ENCODE data around the gene ARFRP1. TPM values are rescaled to one million over a fixed set of nuclear protein-coding genes. Genes with fewer than 3 reads are reported as not detected.
A peak's percentile ranks its signal among the peaks of the same experiment; 100 is the strongest.

ARFRP1 gene
- total and polyA plus RNA-seq, 2 of the 13 experiments (the other 11 are each of a cell fraction or from before 2014, with no cell fraction given) = 32.0 to 51.1 TPM

DNA sequence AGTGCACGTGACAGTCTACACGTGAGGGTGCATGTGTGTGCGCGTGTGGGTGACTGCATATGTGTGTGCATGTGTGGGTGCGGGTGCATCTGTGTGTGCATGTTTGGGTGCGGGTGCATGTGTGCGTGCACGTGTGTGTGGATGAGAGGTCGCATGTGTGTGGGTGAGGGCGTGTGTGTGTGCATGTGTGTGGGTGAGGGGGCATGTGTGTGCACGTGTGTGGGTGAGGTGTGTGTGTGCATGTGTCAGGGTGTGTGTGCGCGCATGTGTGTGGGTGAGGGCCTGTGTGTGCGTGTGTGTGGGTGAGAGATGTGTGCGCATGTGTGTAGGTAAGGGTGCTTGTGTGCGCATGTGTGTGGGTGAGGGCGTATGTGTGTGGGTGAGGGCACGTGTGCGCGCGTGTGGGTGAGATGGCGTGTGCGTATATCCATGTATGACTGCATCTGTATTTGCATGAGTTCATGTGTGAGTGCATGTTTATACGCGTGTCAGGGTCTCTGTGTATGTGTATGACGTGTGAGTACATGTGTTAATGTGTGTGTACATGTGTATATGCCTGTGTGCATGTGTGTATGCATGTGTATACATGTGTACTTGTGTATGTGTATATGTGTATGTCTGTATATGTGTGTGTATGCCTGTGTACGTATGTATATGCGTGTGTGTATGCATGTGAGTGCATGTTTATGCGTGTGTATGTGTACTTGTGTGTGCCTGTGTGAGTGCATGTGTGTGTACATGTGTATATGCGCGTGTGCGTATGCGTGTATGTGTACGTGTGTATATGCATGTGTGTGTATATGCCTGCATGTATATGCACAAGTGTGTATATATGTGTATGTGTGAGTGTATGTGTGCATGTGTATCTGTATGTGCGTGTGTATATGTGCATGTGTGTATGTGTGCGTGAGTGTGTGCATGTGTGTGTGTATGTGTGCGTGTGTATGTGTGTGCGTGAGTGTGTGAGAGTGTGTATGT is 24.6 kb upstream of the ARFRP1 start (continued):
- TF ChIP-seq ZFX (CRISPR knock-in tag; IDR thresholded peaks at IDR 0.05; ENCODE audit: low read depth) (peak; percentile 24; the same call in 1 of the 2 replicates), NBN (conservative IDR thresholded peaks at IDR 0.05) (no peak), HHEX (CRISPR knock-in tag; IDR thresholded peaks at IDR 0.05) (no peak), ZNF138 (CRISPR knock-in tag; IDR thresholded peaks at IDR 0.05; ENCODE audit: low read depth) (no peak), LCORL (IDR thresholded peaks at IDR 0.05) (no peak), LCORL (CRISPR knock-in tag; IDR thresholded peaks at IDR 0.05) (no peak), SIX4 (CRISPR knock-in tag; IDR thresholded peaks at IDR 0.05) (no peak), ZNF121 (CRISPR knock-in tag; IDR thresholded peaks at IDR 0.05) (no peak), HDAC1 (CRISPR knock-in tag; IDR thresholded peaks at IDR 0.05) (no peak), FOXK2 (IDR thresholded peaks at IDR 0.05) (peak; percentile 27; the same call in 1 of the 2 replicates), TARDBP (CRISPR knock-in tag; IDR thresholded peaks at IDR 0.05) (peak; percentile 47), ZNF687 (CRISPR knock-in tag; IDR thresholded peaks at IDR 0.05) (no peak), KMT2A (CRISPR knock-in tag; IDR thresholded peaks at IDR 0.05) (no peak), ZNF432 (CRISPR knock-in tag; IDR thresholded peaks at IDR 0.05; ENCODE audit: borderline replicate concordance) (no peak), POLR2A (IDR thresholded peaks at IDR 0.05; ENCODE audit: insufficient read depth in 1 of 2, low read depth in 2 of 2, low read length in 2 of 2) (peak in 1 of 2 experiments; percentile 46; a peak in 1 of 4 replicates), ZBTB42 (CRISPR knock-in tag; IDR thresholded peaks at IDR 0.05) (no peak)
- TF ChIP-seq, protein P1, sequence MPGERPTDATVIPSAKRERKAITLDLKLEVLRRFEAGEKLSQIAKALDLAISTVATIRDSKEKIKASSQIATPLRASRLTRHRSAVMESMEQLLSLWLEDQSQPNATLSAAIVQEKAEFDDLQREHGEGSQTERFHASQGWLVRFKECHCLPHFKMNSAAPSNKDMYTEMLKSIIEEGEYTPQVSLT (CRISPR knock-in tag; IDR thresholded peaks at IDR 0.05; ENCODE audit: borderline replicate concordance, low read depth) = no peak
- TF ChIP-seq, protein P2, sequence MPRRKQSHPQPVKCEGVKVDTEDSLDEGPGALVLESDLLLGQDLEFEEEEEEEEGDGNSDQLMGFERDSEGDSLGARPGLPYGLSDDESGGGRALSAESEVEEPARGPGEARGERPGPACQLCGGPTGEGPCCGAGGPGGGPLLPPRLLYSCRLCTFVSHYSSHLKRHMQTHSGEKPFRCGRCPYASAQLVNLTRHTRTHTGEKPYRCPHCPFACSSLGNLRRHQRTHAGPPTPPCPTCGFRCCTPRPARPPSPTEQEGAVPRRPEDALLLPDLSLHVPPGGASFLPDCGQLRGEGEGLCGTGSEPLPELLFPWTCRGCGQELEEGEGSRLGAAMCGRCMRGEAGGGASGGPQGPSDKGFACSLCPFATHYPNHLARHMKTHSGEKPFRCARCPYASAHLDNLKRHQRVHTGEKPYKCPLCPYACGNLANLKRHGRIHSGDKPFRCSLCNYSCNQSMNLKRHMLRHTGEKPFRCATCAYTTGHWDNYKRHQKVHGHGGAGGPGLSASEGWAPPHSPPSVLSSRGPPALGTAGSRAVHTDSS (CRISPR knock-in tag; conservative IDR thresholded peaks at IDR 0.05) = no peak
- TF ChIP-seq, protein P3, sequence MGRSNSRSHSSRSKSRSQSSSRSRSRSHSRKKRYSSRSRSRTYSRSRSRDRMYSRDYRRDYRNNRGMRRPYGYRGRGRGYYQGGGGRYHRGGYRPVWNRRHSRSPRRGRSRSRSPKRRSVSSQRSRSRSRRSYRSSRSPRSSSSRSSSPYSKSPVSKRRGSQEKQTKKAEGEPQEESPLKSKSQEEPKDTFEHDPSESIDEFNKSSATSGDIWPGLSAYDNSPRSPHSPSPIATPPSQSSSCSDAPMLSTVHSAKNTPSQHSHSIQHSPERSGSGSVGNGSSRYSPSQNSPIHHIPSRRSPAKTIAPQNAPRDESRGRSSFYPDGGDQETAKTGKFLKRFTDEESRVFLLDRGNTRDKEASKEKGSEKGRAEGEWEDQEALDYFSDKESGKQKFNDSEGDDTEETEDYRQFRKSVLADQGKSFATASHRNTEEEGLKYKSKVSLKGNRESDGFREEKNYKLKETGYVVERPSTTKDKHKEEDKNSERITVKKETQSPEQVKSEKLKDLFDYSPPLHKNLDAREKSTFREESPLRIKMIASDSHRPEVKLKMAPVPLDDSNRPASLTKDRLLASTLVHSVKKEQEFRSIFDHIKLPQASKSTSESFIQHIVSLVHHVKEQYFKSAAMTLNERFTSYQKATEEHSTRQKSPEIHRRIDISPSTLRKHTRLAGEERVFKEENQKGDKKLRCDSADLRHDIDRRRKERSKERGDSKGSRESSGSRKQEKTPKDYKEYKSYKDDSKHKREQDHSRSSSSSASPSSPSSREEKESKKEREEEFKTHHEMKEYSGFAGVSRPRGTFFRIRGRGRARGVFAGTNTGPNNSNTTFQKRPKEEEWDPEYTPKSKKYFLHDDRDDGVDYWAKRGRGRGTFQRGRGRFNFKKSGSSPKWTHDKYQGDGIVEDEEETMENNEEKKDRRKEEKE (IDR thresholded peaks at IDR 0.05) = no peak
